K562 treated with DMSO at 1 percent for 4 hours (cell line): ENCODE data around the gene GMDS. TPM values are rescaled to one million over a fixed set of nuclear protein-coding genes. Genes with fewer than 3 reads are reported as not detected.

Experiments used
- total RNA-seq: library from RNA; unstranded; fragments of 300-600 nt; gene quantifications from 2 replicates; pipeline ENCODE4 v1.2.3, GENCODE V29; 2022; ENCODE audit not compliant: insufficient read depth

The GMDS gene
- 7.2 and 9.7 TPM in 2 replicates for total RNA-seq

GRCh38 chr6:2245103-2245876 lies at the start of gene GMDS:
Gene GMDS, minus strand, starts transcription at chr6:2245605.

GRCh38 chr6:1609648-1610496 lies 635.5 kb downstream of the GMDS start, which contains the start of gene FOXC1:
Gene FOXC1, plus strand, starts transcription at chr6:1609915. Its CDS starts 531 bp downstream, at chr6:1610446.

